Neuronal stem cell (in vitro differentiated cells): Measurements from ENCODE around the gene BAG2.

Source experiments
- DNase-seq: peaks from one replicate; pipeline ENCODE4 v3.0.0-alpha.2; 2013; ENCODE audit warnings: low spot score
- H2AFZ ChIP-seq: one replicate; pipeline ENCODE4 v1.6.1; 2013; ENCODE audit warnings: mild to moderate bottlenecking, low read length, inconsistent platforms
- H2AK5ac ChIP-seq: 2 replicates; pipeline ENCODE4 v1.6.1; 2013; ENCODE audit warnings: low read depth, mild to moderate bottlenecking, inconsistent platforms, low read length, moderate library complexity, mixed read lengths
- H2BK120ac ChIP-seq: 2 replicates; pipeline ENCODE4 v1.6.1; 2013; ENCODE audit warnings: low read depth, mild to moderate bottlenecking, inconsistent platforms, low read length, moderate library complexity, mixed read lengths
- H2BK12ac ChIP-seq: one replicate; pipeline ENCODE4 v1.6.1; 2013; ENCODE audit warnings: low read length, inconsistent platforms
- H2BK15ac ChIP-seq: 2 replicates; pipeline ENCODE4 v1.6.1; 2013; ENCODE audit warnings: mild to moderate bottlenecking, low read length, inconsistent platforms, mixed read lengths
- H2BK5ac ChIP-seq: one replicate; pipeline ENCODE4 v1.6.1; 2013; ENCODE audit warnings: inconsistent platforms, mild to moderate bottlenecking, low read length, moderate library complexity
- H3K14ac ChIP-seq: one replicate; pipeline ENCODE4 v1.6.1; 2013; ENCODE audit warnings: low read length, inconsistent platforms
- H3K18ac ChIP-seq: 2 replicates; pipeline ENCODE4 v1.6.1; 2013; ENCODE audit warnings: low read length, inconsistent platforms
- H3K23ac ChIP-seq: 2 replicates; pipeline ENCODE4 v1.6.1; 2013; ENCODE audit warnings: low read depth, mild to moderate bottlenecking, mixed read lengths, low read length, inconsistent platforms; ENCODE audit not compliant: poor library complexity
- H3K27ac ChIP-seq: replicated peaks from 3 replicates; pipeline ENCODE4 v1.5.1; 2013; ENCODE audit warnings: low read length, inconsistent platforms
- H3K27me3 ChIP-seq, 3 experiments: 2 replicates each; pipeline ENCODE4 v1.6.1; 2013; ENCODE audit warnings: low read length in 3 of 3, mild to moderate bottlenecking in 2 of 3, inconsistent platforms in 1 of 3, low read depth in 1 of 3, mixed read lengths in 1 of 3, moderate library complexity in 1 of 3; ENCODE audit not compliant: control insufficient read depth in 3 of 3, insufficient read depth in 3 of 3
- H3K36me3 ChIP-seq, 2 donors: replicated peaks in 1 of 2; 2 replicates each; pipeline ENCODE4 v1.6.1; 2013; ENCODE audit warnings: low read length in 2 of 2; ENCODE audit not compliant: control insufficient read depth in 2 of 2, insufficient read depth in 2 of 2
- H3K4ac ChIP-seq: 2 replicates; pipeline ENCODE4 v1.6.1; 2013; ENCODE audit warnings: inconsistent platforms, mild to moderate bottlenecking, low read length, moderate library complexity
- H3K4me1 ChIP-seq, 2 donors: 1 replicate in 1 of 2; 2 replicates in 1 of 2; pipeline ENCODE4 v1.6.1; 2013; ENCODE audit warnings: low read length in 2 of 2, low read depth in 1 of 2; ENCODE audit not compliant: control insufficient read depth in 2 of 2, insufficient read depth in 1 of 2
- H3K4me2 ChIP-seq: one replicate; pipeline ENCODE4 v1.6.1; 2013; ENCODE audit warnings: mild to moderate bottlenecking, low read length, inconsistent platforms; ENCODE audit not compliant: insufficient read depth, poor library complexity, severe bottlenecking
- H3K4me3 ChIP-seq, 2 donors: 2 replicates each; pipeline ENCODE4 v1.5.1; 2013; ENCODE audit warnings: low read length in 2 of 2, mild to moderate bottlenecking in 2 of 2, inconsistent platforms in 1 of 2, moderate library complexity in 1 of 2
- H3K79me1 ChIP-seq: one replicate; pipeline ENCODE4 v1.6.1; 2013; ENCODE audit warnings: low read depth, mild to moderate bottlenecking, inconsistent platforms, low read length, moderate library complexity
- H3K9ac ChIP-seq: one replicate; pipeline ENCODE4 v1.6.1; 2013; ENCODE audit warnings: mild to moderate bottlenecking, low read depth, low read length, inconsistent platforms; ENCODE audit not compliant: poor library complexity
- H3K9me3 ChIP-seq, 2 donors: replicated peaks in 1 of 2; 2 replicates each; pipeline versions ENCODE3 to v1.6.1; 2013; ENCODE audit warnings: low read length in 2 of 2, mild to moderate bottlenecking in 2 of 2, inconsistent platforms in 1 of 2, low read depth in 1 of 2, mixed read lengths in 1 of 2, moderate library complexity in 1 of 2; ENCODE audit not compliant: control insufficient read depth in 2 of 2, insufficient read depth in 1 of 2
- H4K8ac ChIP-seq: one replicate; pipeline ENCODE4 v1.6.1; 2013; ENCODE audit warnings: low read depth, mild to moderate bottlenecking, inconsistent platforms, low read length, moderate library complexity
- H4K91ac ChIP-seq: one replicate; pipeline ENCODE4 v1.6.1; 2013; ENCODE audit warnings: low read length, low read depth, mild to moderate bottlenecking, inconsistent platforms; ENCODE audit not compliant: poor library complexity
- WGBS, 2 donors: extraction: QIAGEN DNeasy Blood & Tissue Kit; methylation state at CpG; one replicate each; pipeline ENCODE4 v1.1.7; 2013; ENCODE audit warnings: missing lambda C conversion rate in 2 of 2, mixed read lengths in 1 of 2; ENCODE audit not compliant: insufficient read length in 2 of 2, insufficient replicate concordance in 1 of 2; ENCODE audit errors: extremely low coverage in 2 of 2; 5-methylcytosine and 5-hydroxymethylcytosine counted together

Gene BAG2

GRCh38 chr6:57224769-57225515 is 52.8 kb downstream of the BAG2 start:
- no peak overlapping the region for H3K4ac ChIP-seq
- no peak overlapping the region for H3K18ac ChIP-seq
- H3K4me1 ChIP-seq, result peaks cover 0 to 4% of the 10 kb centered on the region in 2 donors
- no peak overlapping the region for H2BK120ac ChIP-seq
- no peak overlapping the region for H3K27ac ChIP-seq
- H3K23ac ChIP-seq, result no peak overlapping the region
- no peak overlapping the region for H3K4me3 ChIP-seq
- no peak overlapping the region for H2BK15ac ChIP-seq
- H2AFZ ChIP-seq, result peak overlapping the region; percentile 30
- no peaks in the 10 kb centered on the region for H3K36me3 ChIP-seq
- no peak overlapping the region for H2BK12ac ChIP-seq
- H2BK5ac ChIP-seq, result no peak overlapping the region
- H3K4me2 ChIP-seq, result no peak overlapping the region
- no CpG with 5 or more reads among the region's 1 CpG for WGBS, 2 donors
- no peak overlapping the region for H3K14ac ChIP-seq
- H3K9ac ChIP-seq, result no peak overlapping the region
- H3K9me3 ChIP-seq, result peaks cover 0 to 6% of the 10 kb centered on the region in 2 donors
- no peak for DNase-seq
- no peak overlapping the region for H4K91ac ChIP-seq
- no peaks in the 10 kb centered on the region for H3K27me3 ChIP-seq
- H3K79me1 ChIP-seq, result no peaks in the 10 kb centered on the region
- no peak overlapping the region for H2AK5ac ChIP-seq
- no peak overlapping the region for H4K8ac ChIP-seq

- H2BK12ac ChIP-seq, result no peak overlapping the region
- H3K4ac ChIP-seq, result no peak overlapping the region
- no peak overlapping the region for H3K9ac ChIP-seq
- no peak for DNase-seq
- no peak overlapping the region for H3K4me3 ChIP-seq
- no peak overlapping the region for H3K27ac ChIP-seq
- H4K91ac ChIP-seq, result no peak overlapping the region
- WGBS, 2 donors, result no CpG with 5 or more reads among the region's 2 CpGs
- peaks cover 0 to 4% of the 10 kb centered on the region in 2 donors for H3K4me1 ChIP-seq
- no peak overlapping the region for H3K23ac ChIP-seq
- no peaks in the 10 kb centered on the region for H3K79me1 ChIP-seq
- no peak overlapping the region for H3K14ac ChIP-seq
- no peak overlapping the region for H2BK5ac ChIP-seq
- no peak overlapping the region for H4K8ac ChIP-seq
- H2BK15ac ChIP-seq, result no peak overlapping the region
- peak overlapping the region; percentile 83 for H2AFZ ChIP-seq
- H3K27me3 ChIP-seq, result no peaks in the 10 kb centered on the region
- H2BK120ac ChIP-seq, result no peak overlapping the region
- no peak overlapping the region for H3K4me2 ChIP-seq
- no peaks in the 10 kb centered on the region for H3K36me3 ChIP-seq
- no peaks in the 10 kb centered on the region for H3K9me3 ChIP-seq
- no peak overlapping the region for H2AK5ac ChIP-seq
- H3K18ac ChIP-seq, result no peak overlapping the region
Measured at GRCh38 chr6:57226221-57226620, 54.1 kb downstream of the BAG2 start.
